GM12878 (cell line): Measurements from ENCODE around the gene PRDX1. TPM values are rescaled to one million over a fixed set of nuclear protein-coding genes. Genes with fewer than 3 reads are reported as not detected.
"Not testable (repeated sequence)": the region's sequence is repeated elsewhere in the genome, so short reads cannot be mapped to it uniquely, and the experiment has no call there.

Experiments
- ATAC-seq: fragments of 200-7000 bp; cut with Tn5 transposase; 3 replicates; pipeline ENCODE4 v1.9.1; 2020; ENCODE audit warnings: mild to moderate bottlenecking, moderate library complexity
- BruUV-seq: library from RNA; stranded (reverse); fragments of 400-500 nt; replicated peaks from 2 replicates; lab custom pipeline; 2021; lab: Mats Ljungman, UMichigan
- CTCF ChIA-PET: fragments of 300-600 bp; sonication (Branson Sonifier 250); formaldehyde crosslinking; extraction: SDS; loops from one replicate; lab custom pipeline; 2021; ENCODE audit warnings: inconsistent platforms; lab: Yijun Ruan, JAX
- POLR2A ChIA-PET: fragments of 350-600 bp; formaldehyde crosslinking; extraction: SDS; loops from one replicate; lab custom pipeline; 2021; ENCODE audit warnings: inconsistent platforms; lab: Charles Lee
- RAD21 ChIA-PET: fragments of 300-600 bp; sonication (Branson Sonifier 250); formaldehyde crosslinking; loops from one replicate; lab custom pipeline; 2023; ENCODE audit warnings: antibody characterized with exemption; ENCODE audit not compliant: unreplicated experiment; lab: Charles Lee
- SMC1A ChIA-PET: fragments of 300-600 bp; sonication (Branson Sonifier 250); formaldehyde crosslinking; loops from one replicate; lab custom pipeline; 2023; ENCODE audit not compliant: unreplicated experiment, uncharacterized antibody; lab: Charles Lee
- DNase-seq: peaks from one replicate; pipeline ENCODE4 v3.0.0-alpha.2; 2011; ENCODE audit warnings: low read depth, low spot score
- FAIRE-seq: peaks from 3 replicates; lab custom pipeline; 2011; peaks lifted over from hg19 to GRCh38; lab: Jason Lieb, UNC
- H2AFZ ChIP-seq: 2 replicates; pipeline ENCODE4 v1.6.0; 2011; ENCODE audit warnings: low read depth, low read length, control low read depth; ENCODE audit not compliant: control insufficient read depth
- H3K27ac ChIP-seq: 2 replicates; pipeline ENCODE4 v1.5.1; 2011; ENCODE audit warnings: control low read depth; ENCODE audit not compliant: control insufficient read depth, insufficient read depth
- H3K27me3 ChIP-seq, 2 experiments: replicated peaks in 1 of 2; 2 replicates each; pipeline versions ENCODE4 v1.6.0 to v1.6.1; 2011; ENCODE audit warnings: low read length in 1 of 2; ENCODE audit not compliant: control insufficient read depth in 2 of 2, insufficient read depth in 2 of 2
- H3K36me3 ChIP-seq, 2 experiments: 2 replicates each; pipeline ENCODE4 v1.5.1; 2011; ENCODE audit warnings: low read length in 1 of 2; ENCODE audit not compliant: control insufficient read depth in 2 of 2, insufficient read depth in 2 of 2
- H3K4me1 ChIP-seq: 2 replicates; pipeline ENCODE4 v1.6.1; 2011; ENCODE audit warnings: mild to moderate bottlenecking, low read length, moderate library complexity, mixed read lengths; ENCODE audit not compliant: control insufficient read depth, insufficient read depth
- H3K4me2 ChIP-seq: 2 replicates; pipeline ENCODE4 v1.6.0; 2011; ENCODE audit warnings: control low read depth; ENCODE audit not compliant: control insufficient read depth, insufficient read depth
- H3K4me3 ChIP-seq: fragments of 200-600 bp; sonication (generic); 2 replicates; pipeline ENCODE4 v1.5.1; 2016
- H3K79me2 ChIP-seq: 2 replicates; pipeline ENCODE4 v1.6.0; 2011; ENCODE audit warnings: low read length; ENCODE audit not compliant: control insufficient read depth, insufficient read depth
- H3K9ac ChIP-seq: 2 replicates; pipeline ENCODE4 v1.8.0; 2011; ENCODE audit warnings: low read length, control low read depth, mixed read lengths; ENCODE audit not compliant: control insufficient read depth, insufficient read depth
- H3K9me3 ChIP-seq: replicated peaks from 3 replicates; pipeline ENCODE4 v1.5.1; 2011; ENCODE audit warnings: mild to moderate bottlenecking, low read length; ENCODE audit not compliant: control insufficient read depth, insufficient read depth
- H4K20me1 ChIP-seq: 2 replicates; pipeline ENCODE4 v1.6.0; 2011; ENCODE audit not compliant: control insufficient read depth, insufficient read depth
- CEBPB ChIP-seq, 2 experiments: fragments of 150-350 bp in 1 of 2; IDR thresholded peaks; 2 replicates each; pipeline ENCODE4 v1.6.1; 2012 to 2014; ENCODE audit warnings: low read depth in 2 of 2, low read length in 2 of 2, borderline replicate concordance in 1 of 2, inconsistent platforms in 1 of 2
- JUNB ChIP-seq: IDR thresholded peaks from 2 replicates; pipeline ENCODE4 v1.6.1; 2016; ENCODE audit warnings: antibody characterized with exemption, mild to moderate bottlenecking
- LARP7 ChIP-seq: fragments of 450-650 bp; IDR thresholded peaks from 2 replicates; pipeline ENCODE4 v1.6.1; 2017; ENCODE audit warnings: mild to moderate bottlenecking
- MTA3 ChIP-seq: IDR thresholded peaks from 2 replicates; pipeline ENCODE4 v1.6.1; 2012; ENCODE audit warnings: low read length, inconsistent platforms, borderline replicate concordance
- NR2F1 ChIP-seq: fragments of 450-650 bp; conservative IDR thresholded peaks from 2 replicates; pipeline ENCODE4 v1.6.1; 2017; ENCODE audit warnings: mild to moderate bottlenecking
- PBX3 ChIP-seq: IDR thresholded peaks from 2 replicates; pipeline ENCODE4 v1.6.1; 2011; ENCODE audit warnings: mild to moderate bottlenecking, low read depth, low read length, moderate library complexity; ENCODE audit not compliant: insufficient replicate concordance
- POLR2AphosphoS2 ChIP-seq: IDR thresholded peaks from 2 replicates; pipeline ENCODE4 v1.6.1; 2011; ENCODE audit warnings: low read depth, mild to moderate bottlenecking, low read length, improper control_type of control experiment, moderate library complexity
- RBBP5 ChIP-seq: fragments of 200-600 bp; sonication (generic); conservative IDR thresholded peaks from 2 replicates; pipeline ENCODE4 v1.6.1; 2016
- RUNX3 ChIP-seq: IDR thresholded peaks from 2 replicates; pipeline ENCODE4 v1.6.1; 2012; ENCODE audit warnings: low read length, inconsistent platforms
- SIN3A ChIP-seq: IDR thresholded peaks from 2 replicates; pipeline ENCODE4 v1.6.1; 2012; ENCODE audit warnings: low read depth, low read length, improper control_type of control experiment
- TCF12 ChIP-seq: IDR thresholded peaks from 2 replicates; pipeline ENCODE4 v1.6.1; 2011; ENCODE audit warnings: low read depth, mild to moderate bottlenecking, low read length
- WGBS: methylation state at CpG from one replicate; pipeline ENCODE4 v1.1.6; 2016; ENCODE audit warnings: low lambda C conversion rate; ENCODE audit not compliant: insufficient replicate concordance, insufficient coverage; ENCODE audit errors: missing lambda C conversion rate; 5-methylcytosine and 5-hydroxymethylcytosine counted together
- in situ Hi-C: fragments of 300-500 bp; cut with MboI; formaldehyde crosslinking; loops from 9 replicates; pipeline ENCODE4 v1.14.3; 2018; ENCODE audit warnings: mixed read lengths
- intact Hi-C: fragments of 100-400 bp; cut with micrococcal nuclease; formaldehyde crosslinking; loops from one replicate; pipeline ENCODE4 v1.14.2; 2022; ENCODE audit not compliant: unreplicated experiment
- polyA plus RNA-seq, 11 experiments: library from polyadenylated mRNA; depleted of rRNA in 4 of 11; unstranded in 6 of 11; stranded (reverse) in 5 of 11; fragments of >200 nt; fragmentation: Nextera tagmentation in 4 of 11; fragmentation: Illumina TruSeq in 1 of 11; extraction: Ambion mirVana in 4 of 11; extraction: Trizol in 1 of 11; gene quantifications; 1 replicate in 1 of 11; 2 replicates in 10 of 11; pipeline versions ENCODE4 v1.2.1 to v1.2.3, GENCODE V29; 2011 to 2016; ENCODE audit warnings: inconsistent platforms in 2 of 11, missing spikeins in 2 of 11, low read depth in 1 of 11
- total RNA-seq, 4 experiments: library from RNA; depleted of rRNA in 3 of 4; stranded (reverse); fragments of >200 nt in 3 of 4; fragmentation: Illumina TruSeq in 1 of 4; extraction: Trizol in 1 of 4; gene quantifications; 2 replicates each; pipeline versions ENCODE4 v1.2.1 to v1.2.3, GENCODE V29; 2013 to 2021
- TF ChIP-seq, protein P1 (sequence below): fragments of 450-650 bp; conservative IDR thresholded peaks from 2 replicates; pipeline ENCODE4 v1.6.1; 2017; ENCODE audit warnings: mild to moderate bottlenecking, moderate library complexity

PRDX1 gene
- total and polyA plus RNA-seq, 10 of the 15 experiments (the other 5 are each of a cell fraction or from before 2014, with no cell fraction given), result 659 to 1,775 (median 811) TPM

GRCh38 chr1:45519774-45520173 is 1.9 kb downstream of the PRDX1 start:
- intact Hi-C loops, result loop anchor here (2.0 to 10.0 kb wide), 3 partner anchors 51 to 365 kb away; partner anchors contain the start of gene NASP
- Histone ChIP-seq H3K36me3 (peaks cover 6 to 22% of the 10 kb centered on the region in 2 experiments), H3K4me3 (peak overlapping the region; percentile 66), H3K79me2 (peaks cover 49% of the 10 kb centered on the region), H3K4me2 (peak overlapping the region; percentile 43)
- H3K27me3 ChIP-seq, H2AFZ ChIP-seq, FAIRE-seq, H3K27ac ChIP-seq, in situ Hi-C loops, H3K4me1 ChIP-seq, H3K9ac ChIP-seq, H3K9me3 ChIP-seq, BruUV-seq, H4K20me1 ChIP-seq, ATAC-seq, DNase-seq: not testable (repeated sequence)
- ChIA-PET SMC1A (interaction anchor here (1.3 to 6.5 kb wide), 8 partner anchors 19 to 61 kb away, joined by 3 to 80 read pairs (median 22); partner anchors contain the start of genes AKR1A1, CCDC163 and MMACHC), RAD21 (interaction anchor here (1.2 to 5.5 kb wide), 5 partner anchors 19 to 63 kb away, joined by 3 to 42 read pairs (median 8); partner anchors contain the start of genes CCDC163 and MMACHC), CTCF (interaction anchor here (1.0 to 5.6 kb wide), 2 partner anchors 16 to 51 kb away, joined by 3 to 89 read pairs; no protein-coding TSS in a partner anchor), POLR2A (interaction anchor here (0.7 to 9.5 kb wide), 10 partner anchors 24 to 189 kb away, joined by 3 to 118 read pairs (median 10); partner anchors contain the start of gene AKR1A1)
- WGBS, result 18% methylated on average over 14 of the region's 16 CpGs
- 0 out of 2 replicates have a peak, but pooled peaks have one; percentile 28 for TF ChIP-seq LARP7

DNA sequence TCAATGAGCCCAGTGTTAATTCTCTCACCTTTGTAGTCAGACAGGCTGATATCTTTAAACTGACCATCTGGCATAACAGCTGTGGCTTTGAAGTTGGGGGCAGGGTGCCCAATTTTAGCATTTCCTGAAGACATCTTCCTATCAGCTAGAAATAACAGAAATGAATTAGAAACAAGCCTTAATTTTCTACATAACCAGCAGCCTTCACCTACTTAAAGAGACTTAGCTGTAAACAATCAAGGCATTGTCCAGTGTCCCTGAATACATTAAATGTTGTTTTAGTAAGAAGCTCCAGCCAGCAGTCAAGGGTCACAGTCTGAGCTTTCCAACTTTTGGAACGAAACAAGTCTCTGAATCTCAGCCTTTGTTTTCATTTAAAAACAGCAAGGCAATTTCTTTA is 2.8 kb downstream of the PRDX1 start:
- POLR2A ChIA-PET, result interaction anchor here (0.6 to 9.5 kb wide), 14 partner anchors 14 to 162 kb away, joined by 3 to 105 read pairs (median 6); partner anchors contain the start of gene AKR1A1
- DNase-seq (no peak), ATAC-seq (no peak), FAIRE-seq (no peak)
- peaks cover 49% of the 10 kb centered on the region for H3K79me2 ChIP-seq
- SMC1A ChIA-PET, result interaction anchor here (0.7 to 6.5 kb wide), 13 partner anchors 18 to 179 kb away, joined by 3 to 80 read pairs (median 5); partner anchors contain the start of genes AKR1A1, CCDC163, MMACHC and MUTYH
- 0% methylated on average over 1 of the region's 1 CpG for WGBS
- peaks cover 10% of the 10 kb centered on the region; the same call in 1 of the 2 replicates for H3K4me1 ChIP-seq
- TSS peak; percentile 61 for BruUV-seq
- H3K4me3 ChIP-seq, result peak overlapping the region; percentile 66
- H3K9me3 ChIP-seq, result no peaks in the 10 kb centered on the region
- intact Hi-C loops, result loop anchor here (10.0 kb wide), 1 partner anchor 366 kb away; no protein-coding TSS in a partner anchor
- CTCF ChIA-PET, result interaction anchor here (0.8 to 5.6 kb wide), 11 partner anchors 16 to 115 kb away, joined by 3 to 89 read pairs (median 4); partner anchors contain the start of gene NASP
- RAD21 ChIA-PET, result interaction anchor here (0.8 to 5.5 kb wide), 8 partner anchors 18 to 63 kb away, joined by 3 to 42 read pairs (median 6); partner anchors contain the start of genes AKR1A1, CCDC163 and MMACHC
- H3K36me3 ChIP-seq, result peaks cover 9 to 26% of the 10 kb centered on the region in 2 experiments
- in situ Hi-C loops, result no loop called here
- H3K27ac ChIP-seq, result peak overlapping the region; percentile 1; the same call in 1 of the 2 replicates
- no peak overlapping the region for H2AFZ ChIP-seq
- no peak overlapping the region; the same call in 1 of the 2 replicates for H3K9ac ChIP-seq
- no peaks in the 10 kb centered on the region for H3K27me3 ChIP-seq
- peak overlapping the region; percentile 43 for H3K4me2 ChIP-seq
- H4K20me1 ChIP-seq, result no peaks in the 10 kb centered on the region
- TF ChIP-seq PBX3 (no peak), POLR2AphosphoS2 (no peak), NR2F1 (peak; percentile 27; the same call in 1 of the 2 replicates), MTA3 (0 out of 2 replicates have a peak, but pooled peaks have one; percentile 34), SIN3A (0 out of 2 replicates have a peak, but pooled peaks have one; percentile 52), JUNB (no peak), RBBP5 (no peak), RUNX3 (peak; percentile 43; the same call in 1 of the 2 replicates), TCF12 (peak; percentile 78), CEBPB (IDR thresholded peaks at IDR 0.05; ENCODE audit: borderline replicate concordance in 1 of 2, low read depth in 2 of 2, low read length in 2 of 2) (no peak)
- TF ChIP-seq, protein P1, sequence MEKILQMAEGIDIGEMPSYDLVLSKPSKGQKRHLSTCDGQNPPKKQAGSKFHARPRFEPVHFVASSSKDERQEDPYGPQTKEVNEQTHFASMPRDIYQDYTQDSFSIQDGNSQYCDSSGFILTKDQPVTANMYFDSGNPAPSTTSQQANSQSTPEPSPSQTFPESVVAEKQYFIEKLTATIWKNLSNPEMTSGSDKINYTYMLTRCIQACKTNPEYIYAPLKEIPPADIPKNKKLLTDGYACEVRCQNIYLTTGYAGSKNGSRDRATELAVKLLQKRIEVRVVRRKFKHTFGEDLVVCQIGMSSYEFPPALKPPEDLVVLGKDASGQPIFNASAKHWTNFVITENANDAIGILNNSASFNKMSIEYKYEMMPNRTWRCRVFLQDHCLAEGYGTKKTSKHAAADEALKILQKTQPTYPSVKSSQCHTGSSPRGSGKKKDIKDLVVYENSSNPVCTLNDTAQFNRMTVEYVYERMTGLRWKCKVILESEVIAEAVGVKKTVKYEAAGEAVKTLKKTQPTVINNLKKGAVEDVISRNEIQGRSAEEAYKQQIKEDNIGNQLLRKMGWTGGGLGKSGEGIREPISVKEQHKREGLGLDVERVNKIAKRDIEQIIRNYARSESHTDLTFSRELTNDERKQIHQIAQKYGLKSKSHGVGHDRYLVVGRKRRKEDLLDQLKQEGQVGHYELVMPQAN, result 0 out of 2 replicates have a peak, but pooled peaks have one; percentile 36
